Epithelial cell of proximal tubule (primary cell): ENCODE data around the gene GLI3. TPM values are rescaled to one million over a fixed set of nuclear protein-coding genes. Genes with fewer than 3 reads are reported as not detected.

Experiments used
- DNase-seq: peaks from one replicate; pipeline ENCODE4 v3.0.0-alpha.2; 2011; ENCODE audit warnings: low read depth
- H3K4me3 ChIP-seq: 2 replicates; pipeline ENCODE4 v1.5.1; 2011; ENCODE audit warnings: low read depth, mild to moderate bottlenecking, low read length
- CTCF ChIP-seq: conservative IDR thresholded peaks from 2 replicates; pipeline ENCODE4 v1.5.1; 2012; ENCODE audit warnings: low read depth, mild to moderate bottlenecking, low read length
- total RNA-seq: library from RNA; depleted of rRNA; stranded (reverse); fragments of >200 nt; gene quantifications from 2 replicates; pipeline ENCODE4 v1.2.3, GENCODE V29; 2015

Gene GLI3
- total RNA-seq, 1 donor from 2014 or later, result 2.6 TPM

GRCh38 chr7:42045961-42046360 lies 191.0 kb downstream of the GLI3 start:
- no peak for TF ChIP-seq CTCF
- no peak for DNase-seq
- no peak overlapping the region for H3K4me3 ChIP-seq

- TF ChIP-seq CTCF, result no peak
- no peak overlapping the region for H3K4me3 ChIP-seq
- DNase-seq, result no peak
These were observed 197.1 kb downstream of the GLI3 start for GRCh38 chr7:42039921-42040320.

- DNase-seq, result no peak
- TF ChIP-seq CTCF, result no peak
- H3K4me3 ChIP-seq, result no peak overlapping the region
These were observed 201.8 kb downstream of the GLI3 start for GRCh38 chr7:42035210-42035609.

DNA sequence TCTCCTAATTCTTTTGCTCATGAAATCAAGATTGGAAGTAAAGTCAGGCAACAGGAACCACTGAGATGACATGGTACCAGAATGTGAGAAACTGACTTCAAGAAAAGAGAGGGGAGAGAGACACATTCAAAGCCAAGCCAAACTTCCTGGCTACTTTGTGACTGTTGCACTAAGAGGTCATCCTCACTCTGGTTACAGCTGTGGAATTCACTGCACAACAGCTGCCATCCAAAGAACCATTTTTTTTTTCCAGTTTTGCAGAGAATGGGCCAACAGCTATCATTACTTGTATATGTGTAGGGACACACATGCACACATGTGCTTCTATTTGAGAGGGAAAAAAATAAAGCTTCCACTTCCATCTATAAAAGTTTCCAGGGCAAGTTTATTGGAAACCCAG lies 203.5 kb downstream of the GLI3 start:
- no peak overlapping the region for H3K4me3 ChIP-seq
- DNase-seq, result no peak
- TF ChIP-seq CTCF, result no peak

- no peak for TF ChIP-seq CTCF
- DNase-seq, result no peak
- H3K4me3 ChIP-seq, result no peak overlapping the region
These were observed 207.6 kb downstream of the GLI3 start for GRCh38 chr7:42029405-42029804.

DNA sequence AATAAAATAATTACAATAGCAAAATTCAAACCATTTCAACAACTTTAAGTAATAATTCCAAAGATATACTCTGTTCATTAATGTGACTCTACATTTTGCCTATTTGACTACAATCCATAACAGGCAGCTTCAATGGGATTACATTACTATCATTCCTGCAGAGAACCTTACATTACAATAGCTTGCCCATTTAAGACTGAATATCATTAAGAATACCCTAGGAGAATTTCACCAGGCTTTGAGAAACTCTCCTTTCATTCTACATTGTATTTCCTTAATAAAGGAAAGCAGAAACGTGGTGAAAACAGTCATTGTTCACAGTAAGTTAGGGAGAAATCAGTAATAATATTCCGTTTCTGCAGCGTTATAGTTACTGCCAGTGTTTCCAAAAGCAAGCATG lies 209.5 kb downstream of the GLI3 start:
- DNase-seq, result no peak
- TF ChIP-seq CTCF, result no peak
- H3K4me3 ChIP-seq, result no peak overlapping the region

DNA sequence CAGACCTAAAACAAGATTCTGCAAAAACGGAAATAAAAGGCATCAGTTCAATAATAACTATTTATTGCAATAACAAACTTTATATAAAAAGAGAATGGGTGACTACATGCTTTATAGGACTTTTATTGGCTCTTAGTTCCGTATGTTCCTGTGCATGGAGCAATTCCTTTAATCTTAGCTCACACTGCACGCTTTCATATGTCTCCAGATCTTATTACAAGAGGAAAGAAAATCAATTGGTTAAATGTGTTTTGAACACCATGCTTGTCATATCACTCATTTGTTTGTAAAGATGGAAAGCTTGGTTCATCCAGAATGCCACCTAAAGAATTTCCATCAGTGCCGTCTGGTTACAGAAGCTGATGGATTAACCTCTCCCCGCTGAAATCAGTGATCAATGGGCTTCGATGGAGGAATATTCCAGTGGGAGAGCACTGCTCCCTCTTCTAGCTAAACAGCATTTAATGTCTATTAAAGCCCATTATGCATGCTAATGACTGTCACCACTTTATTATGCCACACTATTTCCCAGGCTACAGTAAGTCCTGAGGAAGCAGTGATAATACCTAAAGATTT lies 210.3 kb downstream of the GLI3 start:
- H3K4me3 ChIP-seq, result no peak overlapping the region
- DNase-seq, result no peak
- TF ChIP-seq CTCF, result no peak
